Measurements from ENCODE around the gene SIGLEC7.

Gene SIGLEC7

GRCh38 chr19:51173681-51174080 is 31.6 kb downstream of the SIGLEC7 start:
- DNase-seq: no peak

GRCh38 chr19:51179256-51179655 is 37.2 kb downstream of the SIGLEC7 start:
- no peak for DNase-seq

GRCh38 chr19:51181377-51181912 is 39.3 kb downstream of the SIGLEC7 start:
- DNase-seq: no peak

GRCh38 chr19:51181913-51182419 is 39.9 kb downstream of the SIGLEC7 start:
- no peak for DNase-seq

- no peak for DNase-seq
These were observed 41.5 kb downstream of the SIGLEC7 start for GRCh38 chr19:51183629-51184028.

- no peak for DNase-seq
These were observed 43.2 kb downstream of the SIGLEC7 start for GRCh38 chr19:51185069-51185867.

- no peak for DNase-seq
These were observed 43.7 kb downstream of the SIGLEC7 start for GRCh38 chr19:51185868-51186215.

- no peak for DNase-seq
These were observed 44.2 kb downstream of the SIGLEC7 start for GRCh38 chr19:51186323-51186722.

GRCh38 chr19:51187395-51188226 is 45.5 kb downstream of the SIGLEC7 start:
- DNase-seq: no peak

GRCh38 chr19:51188227-51188559 is 46.1 kb downstream of the SIGLEC7 start:
- DNase-seq: no peak

GRCh38 chr19:51192689-51193088 is 50.6 kb downstream of the SIGLEC7 start:
- no peak for DNase-seq

GRCh38 chr19:51194527-51195315 is 52.6 kb downstream of the SIGLEC7 start:
- DNase-seq: no peak

GRCh38 chr19:51195316-51195586 is 53.1 kb downstream of the SIGLEC7 start:
- DNase-seq: no peak

- no peak for DNase-seq
These were observed 53.5 kb downstream of the SIGLEC7 start for GRCh38 chr19:51195616-51196015.

GRCh38 chr19:51196181-51196580 is 54.1 kb downstream of the SIGLEC7 start:
- no peak for DNase-seq

GRCh38 chr19:51198641-51199040 is 56.5 kb downstream of the SIGLEC7 start:
- no peak for DNase-seq

GRCh38 chr19:51200071-51200666 is 58.1 kb downstream of the SIGLEC7 start:
- DNase-seq: no peak

GRCh38 chr19:51201712-51202111 is 59.6 kb downstream of the SIGLEC7 start:
- DNase-seq: no peak

Data from NCI-H2081 (cell line).